ENCODE measurements around the gene NHSL1. TPM values are rescaled to one million over a fixed set of nuclear protein-coding genes. Genes with fewer than 3 reads are reported as not detected.

The NHSL1 gene
- total and polyA plus RNA-seq, 9 of the 15 experiments (the other 6 are each of a cell fraction or from before 2014, with no cell fraction given), result 0.09 to 0.20 TPM; not detected in 7

- TF ChIP-seq ZFP91 (CRISPR knock-in tag; IDR thresholded peaks at IDR 0.05), result no peak
- TF ChIP-seq HOMEZ (CRISPR knock-in tag; IDR thresholded peaks at IDR 0.05), result no peak
- no peak for TF ChIP-seq ZNF785 (CRISPR knock-in tag; IDR thresholded peaks at IDR 0.05)
- TF ChIP-seq E2F1 (CRISPR knock-in tag; IDR thresholded peaks at IDR 0.05), result no peak
- TF ChIP-seq SREBF2 (CRISPR knock-in tag; IDR thresholded peaks at IDR 0.05), result no peak
- TF ChIP-seq PREB (CRISPR knock-in tag; IDR thresholded peaks at IDR 0.05), result no peak
- no peak for TF ChIP-seq HDAC8 (tag; IDR thresholded peaks at IDR 0.05)
- TF ChIP-seq LEF1 (IDR thresholded peaks at IDR 0.05), result no peak
- no peak for TF ChIP-seq FOXK2 (conservative IDR thresholded peaks at IDR 0.05 in 1 of 2, IDR thresholded peaks at IDR 0.05 in 1 of 2; ENCODE audit: low read depth in 2 of 2)
- TF ChIP-seq RBM17 (IDR thresholded peaks at IDR 0.05; ENCODE audit: borderline replicate concordance, low read depth, low read length), result no peak
- no peak for TF ChIP-seq ZNF146 (CRISPR knock-in tag; IDR thresholded peaks at IDR 0.05; ENCODE audit: unreplicated experiment)
- TF ChIP-seq ZNF318 (IDR thresholded peaks at IDR 0.05; ENCODE audit: borderline replicate concordance in 1 of 2, low read depth in 1 of 2), result no peak
- no peak for TF ChIP-seq CSDE1 (IDR thresholded peaks at IDR 0.05)
- TF ChIP-seq ZKSCAN3 (CRISPR knock-in tag; IDR thresholded peaks at IDR 0.05), result no peak
- no peak for TF ChIP-seq POLR2B (IDR thresholded peaks at IDR 0.05; ENCODE audit: low read depth, partially characterized antibody)
Measured at GRCh38 chr6:138403324-138403800, 95.9 kb downstream of the NHSL1 start (continued).

All from K562 (cell line).